PFSK-1 (cell line): ENCODE results near the gene METAP1.
A peak's percentile ranks its signal among the peaks of the same experiment; 100 is the strongest.

Experiments
- FOXP2 ChIP-seq: optimal IDR thresholded peaks from 2 replicates; pipeline ENCODE3; 2011; ENCODE audit warnings: borderline replicate concordance, control low read depth, inconsistent platforms; ENCODE audit not compliant: insufficient read depth; ENCODE audit errors: extremely low read length, extremely low read depth
- POLR2AphosphoS5 ChIP-seq: IDR thresholded peaks from 2 replicates; pipeline ENCODE4 v1.6.1; 2012; ENCODE audit warnings: low read depth, mild to moderate bottlenecking, control low read depth, low read length, moderate library complexity
- SIN3A ChIP-seq: IDR thresholded peaks from 2 replicates; pipeline ENCODE4 v1.6.1; 2012; ENCODE audit warnings: mild to moderate bottlenecking, low read length, moderate library complexity, borderline replicate concordance; ENCODE audit not compliant: insufficient read depth
- TAF1 ChIP-seq: IDR thresholded peaks from 2 replicates; pipeline ENCODE4 v1.6.1; 2012; ENCODE audit warnings: low read length, control low read depth, borderline replicate concordance; ENCODE audit not compliant: insufficient read depth
- TF ChIP-seq, protein P1 (sequence below), 2 experiments: IDR thresholded peaks; 2 replicates each; pipeline versions ENCODE4 v1.6.1 to v1.8.0; 2011 to 2012; ENCODE audit warnings: low read depth in 2 of 2, low read length in 2 of 2, control low read depth in 1 of 2, inconsistent platforms in 1 of 2, mild to moderate bottlenecking in 1 of 2, moderate library complexity in 1 of 2; ENCODE audit not compliant: insufficient read depth in 1 of 2

DNA sequence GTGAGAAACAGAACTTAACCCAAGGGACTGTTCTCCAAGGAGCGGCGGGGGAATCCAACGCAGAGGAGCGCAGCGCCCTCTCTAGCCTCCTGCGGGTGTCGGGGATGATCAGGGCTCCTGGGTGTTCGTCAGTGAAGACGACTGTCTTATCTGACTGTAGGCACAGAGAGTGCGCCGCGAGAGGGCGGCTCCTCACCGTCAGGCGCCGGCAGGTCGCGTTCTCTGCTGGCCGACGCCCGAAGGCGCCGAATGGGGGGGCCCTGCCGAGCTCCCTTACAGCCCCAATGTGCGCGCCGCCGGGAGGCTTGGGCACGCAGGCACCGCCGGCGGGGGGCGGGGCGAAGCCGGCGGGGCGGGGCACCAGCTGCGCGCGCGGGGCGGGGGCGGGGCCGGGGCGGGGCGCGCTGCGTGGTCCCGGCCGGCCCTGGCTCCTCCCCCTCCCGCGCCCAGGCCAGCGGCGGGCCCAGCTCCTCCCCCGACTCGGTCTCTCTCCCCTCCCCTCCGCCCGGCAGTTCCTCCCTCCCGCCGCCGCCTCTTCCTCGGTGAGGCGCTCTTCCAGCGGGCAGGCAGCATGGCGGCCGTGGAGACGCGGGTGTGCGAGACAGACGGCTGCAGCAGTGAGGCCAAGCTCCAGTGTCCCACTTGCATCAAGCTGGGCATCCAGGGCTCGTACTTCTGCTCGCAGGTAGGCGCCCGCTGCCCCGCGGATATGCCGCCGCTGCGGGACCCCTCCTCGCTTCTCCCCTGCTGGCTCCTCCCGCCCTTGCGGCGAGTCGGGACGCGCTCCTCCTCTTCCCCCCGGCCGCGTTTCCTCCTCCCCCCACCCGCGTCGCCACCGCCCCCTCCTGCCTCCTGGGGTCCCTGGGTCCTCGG is at the start of gene METAP1:
- TF ChIP-seq, protein P1, sequence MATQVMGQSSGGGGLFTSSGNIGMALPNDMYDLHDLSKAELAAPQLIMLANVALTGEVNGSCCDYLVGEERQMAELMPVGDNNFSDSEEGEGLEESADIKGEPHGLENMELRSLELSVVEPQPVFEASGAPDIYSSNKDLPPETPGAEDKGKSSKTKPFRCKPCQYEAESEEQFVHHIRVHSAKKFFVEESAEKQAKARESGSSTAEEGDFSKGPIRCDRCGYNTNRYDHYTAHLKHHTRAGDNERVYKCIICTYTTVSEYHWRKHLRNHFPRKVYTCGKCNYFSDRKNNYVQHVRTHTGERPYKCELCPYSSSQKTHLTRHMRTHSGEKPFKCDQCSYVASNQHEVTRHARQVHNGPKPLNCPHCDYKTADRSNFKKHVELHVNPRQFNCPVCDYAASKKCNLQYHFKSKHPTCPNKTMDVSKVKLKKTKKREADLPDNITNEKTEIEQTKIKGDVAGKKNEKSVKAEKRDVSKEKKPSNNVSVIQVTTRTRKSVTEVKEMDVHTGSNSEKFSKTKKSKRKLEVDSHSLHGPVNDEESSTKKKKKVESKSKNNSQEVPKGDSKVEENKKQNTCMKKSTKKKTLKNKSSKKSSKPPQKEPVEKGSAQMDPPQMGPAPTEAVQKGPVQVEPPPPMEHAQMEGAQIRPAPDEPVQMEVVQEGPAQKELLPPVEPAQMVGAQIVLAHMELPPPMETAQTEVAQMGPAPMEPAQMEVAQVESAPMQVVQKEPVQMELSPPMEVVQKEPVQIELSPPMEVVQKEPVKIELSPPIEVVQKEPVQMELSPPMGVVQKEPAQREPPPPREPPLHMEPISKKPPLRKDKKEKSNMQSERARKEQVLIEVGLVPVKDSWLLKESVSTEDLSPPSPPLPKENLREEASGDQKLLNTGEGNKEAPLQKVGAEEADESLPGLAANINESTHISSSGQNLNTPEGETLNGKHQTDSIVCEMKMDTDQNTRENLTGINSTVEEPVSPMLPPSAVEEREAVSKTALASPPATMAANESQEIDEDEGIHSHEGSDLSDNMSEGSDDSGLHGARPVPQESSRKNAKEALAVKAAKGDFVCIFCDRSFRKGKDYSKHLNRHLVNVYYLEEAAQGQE (IDR thresholded peaks at IDR 0.05; ENCODE audit: insufficient read depth in 1 of 2, low read depth in 2 of 2, low read length in 2 of 2) = no peak
- TF ChIP-seq POLR2AphosphoS5 = peak; percentile 96
- peak; percentile 80; the same call in 1 of the 2 replicates for TF ChIP-seq TAF1
- peak; percentile 17; the same call in 1 of the 2 replicates for TF ChIP-seq SIN3A
- TF ChIP-seq FOXP2 = peak; percentile 49
